HEK293T (cell line): Measurements from ENCODE around the gene KIF1A.

Source experiments
- FOXM1 ChIP-seq: fragments of 450-650 bp; IDR thresholded peaks from 2 replicates; pipeline ENCODE4 v1.6.1; 2017; ENCODE audit warnings: mild to moderate bottlenecking, borderline replicate concordance
- SP1 ChIP-seq: fragments of 450-650 bp; IDR thresholded peaks from 2 replicates; pipeline ENCODE4 v1.6.1; 2017
- TARDBP ChIP-seq: fragments of 450-650 bp; IDR thresholded peaks from 2 replicates; pipeline ENCODE4 v1.6.1; 2016

DNA sequence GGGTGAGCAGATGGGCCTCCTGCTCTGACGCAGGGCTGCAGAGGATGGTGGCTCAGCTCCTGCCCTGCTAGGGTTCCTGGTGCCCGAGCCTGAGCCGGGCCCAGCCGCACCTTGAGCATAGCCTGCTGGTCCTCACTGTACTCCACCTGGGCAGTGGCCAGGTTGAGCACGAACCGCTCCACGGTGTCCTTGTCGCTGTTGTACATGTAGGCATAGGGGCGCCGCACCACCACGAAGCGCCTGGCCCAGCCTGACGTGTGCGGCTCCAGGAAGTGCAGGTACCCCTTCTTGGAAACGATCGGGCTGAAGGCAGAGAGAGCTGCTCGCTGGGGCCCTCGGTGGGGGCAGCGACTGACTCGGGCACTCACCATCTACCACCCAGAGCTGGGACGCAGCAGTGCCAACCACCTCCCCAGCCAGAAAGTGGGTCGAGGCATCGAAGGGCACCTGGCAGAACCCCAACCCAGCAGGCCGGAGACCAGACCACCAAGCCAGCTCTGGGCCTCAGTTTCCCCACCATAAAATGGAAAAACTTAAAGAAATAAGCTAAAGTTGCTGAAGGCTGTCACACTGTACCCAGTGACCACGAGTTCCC lies 101.0 kb downstream of the KIF1A start:
- TF ChIP-seq SP1 (no peak), FOXM1 (no peak), TARDBP (no peak)
